OCI-LY7 (cell line): ENCODE results near the gene CETN3. TPM values are rescaled to one million over a fixed set of nuclear protein-coding genes. Genes with fewer than 3 reads are reported as not detected.

Source experiments
- BruUV-seq: library from RNA; stranded (reverse); fragments of 400-500 nt; replicated peaks from 2 replicates; lab custom pipeline; 2021; lab: Mats Ljungman, UMichigan
- CTCF ChIA-PET: fragments of 300-600 bp; sonication (Branson Sonifier 250); formaldehyde crosslinking; loops from one replicate; lab custom pipeline; 2022; ENCODE audit warnings: antibody characterized with exemption; ENCODE audit not compliant: unreplicated experiment; lab: Charles Lee
- POLR2A ChIA-PET: fragments of 300-600 bp; sonication (Branson Sonifier 250); formaldehyde crosslinking; loops from one replicate; lab custom pipeline; 2022; ENCODE audit warnings: antibody characterized with exemption; lab: Charles Lee
- DNase-seq: peaks from one replicate; pipeline ENCODE4 v3.0.0-alpha.2; 2015; ENCODE audit warnings: low spot score
- H2AFZ ChIP-seq: fragments of 200-600 bp; sonication (generic), shearing (Covaris generic); 2 replicates; pipeline ENCODE4 v1.6.1; 2014; ENCODE audit warnings: mild to moderate bottlenecking, antibody characterized with exemption, low read length, moderate library complexity
- H3K27ac ChIP-seq: fragments of 200-600 bp; sonication (generic); 2 replicates; pipeline ENCODE4 v1.5.1; 2014; ENCODE audit warnings: mixed run types, low read depth, mild to moderate bottlenecking, moderate library complexity, low read length, inconsistent platforms; ENCODE audit not compliant: poor library complexity, severe bottlenecking
- H3K36me3 ChIP-seq: fragments of 200-600 bp; sonication (generic); 2 replicates; pipeline ENCODE4 v1.6.1; 2014; ENCODE audit warnings: mild to moderate bottlenecking, antibody characterized with exemption, low read length, moderate library complexity, mixed read lengths; ENCODE audit not compliant: insufficient read depth
- H3K4me1 ChIP-seq: fragments of 200-600 bp; sonication (generic); 2 replicates; pipeline ENCODE4 v1.5.1; 2014; ENCODE audit warnings: mild to moderate bottlenecking, low read length; ENCODE audit not compliant: insufficient read depth, poor library complexity, severe bottlenecking
- H3K4me2 ChIP-seq: fragments of 200-600 bp; sonication (generic); 2 replicates; pipeline ENCODE4 v1.6.1; 2014; ENCODE audit warnings: mild to moderate bottlenecking, low read length
- H3K4me3 ChIP-seq: fragments of 200-600 bp; sonication (generic); 2 replicates; pipeline ENCODE4 v1.5.1; 2014; ENCODE audit warnings: mild to moderate bottlenecking, low read depth, low read length; ENCODE audit not compliant: poor library complexity, severe bottlenecking
- H3K79me2 ChIP-seq: fragments of 200-600 bp; sonication (generic); 2 replicates; pipeline ENCODE4 v1.6.1; 2016; ENCODE audit warnings: low read depth, mild to moderate bottlenecking, low read length, moderate library complexity, mixed read lengths; ENCODE audit not compliant: insufficient read depth
- H3K9me2 ChIP-seq: fragments of 200-600 bp; sonication (generic); 2 replicates; pipeline ENCODE4 v1.6.1; 2016; ENCODE audit warnings: mild to moderate bottlenecking, low read length, mixed read lengths; ENCODE audit not compliant: insufficient read depth
- H3K9me3 ChIP-seq: fragments of 200-600 bp; sonication (generic); 2 replicates; pipeline ENCODE4 v1.6.1; 2014; ENCODE audit warnings: mild to moderate bottlenecking, mixed run types, low read length, mixed read lengths
- H4K20me1 ChIP-seq: fragments of 200-600 bp; sonication (generic); 2 replicates; pipeline ENCODE4 v1.6.1; 2014; ENCODE audit warnings: mild to moderate bottlenecking, antibody characterized with exemption, low read length, moderate library complexity, mixed read lengths; ENCODE audit not compliant: insufficient read depth
- CTCF ChIP-seq: fragments of 200-600 bp; sonication (generic); conservative IDR thresholded peaks from 2 replicates; pipeline ENCODE4 v1.5.1; 2014; ENCODE audit warnings: mild to moderate bottlenecking, antibody characterized with exemption, low read length, moderate library complexity, mixed read lengths
- EZH2phosphoT487 ChIP-seq: fragments of 200-600 bp; sonication (generic); IDR thresholded peaks from 2 replicates; pipeline ENCODE4 v1.6.1; 2018; ENCODE audit warnings: low read depth, borderline replicate concordance, mild to moderate bottlenecking, mixed run types, antibody characterized with exemption, low read length, moderate library complexity, mixed read lengths
- intact Hi-C: fragments of 100-400 bp; cut with micrococcal nuclease; formaldehyde crosslinking; loops from one replicate; pipeline ENCODE4 v1.10.0; 2022; ENCODE audit not compliant: unreplicated experiment
- total RNA-seq, 2 experiments: library from RNA; depleted of rRNA in 1 of 2; stranded (reverse); fragments of >200 nt in 1 of 2; shearing (Covaris generic) in 1 of 2; gene quantifications; 2 replicates each; pipeline ENCODE4 v1.2.3, GENCODE V29; 2014 to 2022

Gene CETN3
- total RNA-seq, 2 experiments from 2014 or later = 34.6 to 53.2 TPM

- CTCF ChIA-PET = no interaction called here
- no peak for DNase-seq
Measured at GRCh38 chr5:90359073-90359920, 50.3 kb downstream of the CETN3 start.

GRCh38 chr5:90356622-90357021, 52.9 kb downstream of the CETN3 start:
- no peak overlapping the region for H3K4me3 ChIP-seq
- TF ChIP-seq EZH2phosphoT487 (no peak), CTCF (no peak)
- POLR2A ChIA-PET = interaction anchor here (0.6 to 1.6 kb wide), 4 partner anchors 11 to 1532 kb away, joined by 3 to 4 read pairs (median 4); no protein-coding TSS in a partner anchor
- no peaks in the 10 kb centered on the region for H3K9me2 ChIP-seq
- BruUV-seq = no TSS peak
- no peak overlapping the region for H3K27ac ChIP-seq
- H3K9me3 ChIP-seq = no peaks in the 10 kb centered on the region
- H4K20me1 ChIP-seq = no peaks in the 10 kb centered on the region
- H3K4me2 ChIP-seq = no peak overlapping the region
- H3K79me2 ChIP-seq = no peaks in the 10 kb centered on the region
- H3K36me3 ChIP-seq = no peaks in the 10 kb centered on the region
- CTCF ChIA-PET = no interaction called here
- intact Hi-C loops = no loop called here
- no peak for DNase-seq
- no peaks in the 10 kb centered on the region for H3K4me1 ChIP-seq
- no peak overlapping the region for H2AFZ ChIP-seq

More at GRCh38 chr5:90359073-90359920, 50.3 kb downstream of the CETN3 start:
- Histone ChIP-seq H3K9me3 (no peaks in the 10 kb centered on the region), H3K4me2 (no peak overlapping the region), H4K20me1 (no peaks in the 10 kb centered on the region), H3K4me1 (no peaks in the 10 kb centered on the region), H3K4me3 (no peak overlapping the region), H2AFZ (no peak overlapping the region), H3K79me2 (no peaks in the 10 kb centered on the region), H3K36me3 (no peaks in the 10 kb centered on the region), H3K9me2 (no peaks in the 10 kb centered on the region), H3K27ac (no peak overlapping the region)
- POLR2A ChIA-PET = interaction anchor here (0.7 to 0.9 kb wide), 2 partner anchors 9 to 22 kb away, joined by 3 read pairs; no protein-coding TSS in a partner anchor
- no peak for TF ChIP-seq CTCF
- no peak for TF ChIP-seq EZH2phosphoT487
- intact Hi-C loops = no loop called here
- BruUV-seq = no TSS peak

GRCh38 chr5:90356176-90356575, 53.4 kb downstream of the CETN3 start:
- TF ChIP-seq CTCF (no peak), EZH2phosphoT487 (no peak)
- no peaks in the 10 kb centered on the region for H3K79me2 ChIP-seq
- CTCF ChIA-PET = no interaction called here
- no peak overlapping the region for H3K4me3 ChIP-seq
- POLR2A ChIA-PET = interaction anchor here (0.8 to 1.6 kb wide), 3 partner anchors 11 to 1532 kb away, joined by 3 to 4 read pairs (median 4); no protein-coding TSS in a partner anchor
- intact Hi-C loops = no loop called here
- no peak overlapping the region for H2AFZ ChIP-seq
- no peaks in the 10 kb centered on the region for H3K36me3 ChIP-seq
- no TSS peak for BruUV-seq
- DNase-seq = no peak
- no peaks in the 10 kb centered on the region for H4K20me1 ChIP-seq
- H3K9me2 ChIP-seq = no peaks in the 10 kb centered on the region
- H3K4me2 ChIP-seq = no peak overlapping the region
- H3K9me3 ChIP-seq = no peaks in the 10 kb centered on the region
- no peaks in the 10 kb centered on the region for H3K4me1 ChIP-seq
- H3K27ac ChIP-seq = no peak overlapping the region
